WTC11 (cell line): Measurements from ENCODE around the gene AHSG. TPM values are rescaled to one million over a fixed set of nuclear protein-coding genes. Genes with fewer than 3 reads are reported as not detected.

Source experiments
- ATAC-seq: fragments of 200-7000 bp; cut with Tn5 transposase; 2 replicates; pipeline ENCODE4 v1.10.0; 2021; ENCODE audit warnings: mild to moderate bottlenecking, moderate library complexity
- CTCF ChIA-PET: fragments of 300-600 bp; sonication (Branson Sonifier 250); formaldehyde crosslinking; loops from one replicate; lab custom pipeline; 2021; ENCODE audit warnings: antibody characterized with exemption; lab: Charles Lee
- POLR2A ChIA-PET: fragments of 350-600 bp; sonication (Branson Sonifier 250); formaldehyde crosslinking; loops from one replicate; lab custom pipeline; 2021; ENCODE audit warnings: antibody characterized with exemption; lab: Charles Lee
- DNase-seq: peaks from one replicate; pipeline ENCODE4 v3.0.0; 2021; ENCODE audit warnings: low spot score
- H3K27ac Mint-ChIP-seq: 2 replicates; pipeline ENCODE4 v1.8.0; 2021; ENCODE audit warnings: mixed read lengths
- H3K27me3 Mint-ChIP-seq: 2 replicates; pipeline ENCODE4 v1.8.0; 2021; ENCODE audit warnings: low read depth, mild to moderate bottlenecking, moderate library complexity, mixed read lengths
- H3K36me3 Mint-ChIP-seq: 2 replicates; pipeline ENCODE4 v1.8.0; 2021; ENCODE audit warnings: mixed read lengths
- H3K4me1 Mint-ChIP-seq: 2 replicates; pipeline ENCODE4 v1.8.0; 2022; ENCODE audit warnings: mixed read lengths
- H3K4me3 Mint-ChIP-seq: 2 replicates; pipeline ENCODE4 v1.8.0; 2021; ENCODE audit warnings: mild to moderate bottlenecking, moderate library complexity, mixed read lengths
- H3K9me3 Mint-ChIP-seq: 2 replicates; pipeline ENCODE4 v1.8.0; 2021; ENCODE audit warnings: mixed read lengths
- ATF6 ChIP-seq: sonication (generic); formaldehyde crosslinking; IDR thresholded peaks from 2 replicates; pipeline ENCODE4 v1.8.1; 2023; ENCODE audit warnings: mild to moderate bottlenecking, missing genetic modification reagents
- CDX4 ChIP-seq: fragments of 250-450 bp; sonication (Bioruptor Pico); IDR thresholded peaks from 2 replicates; pipeline ENCODE4 v1.9.0; 2021; ENCODE audit warnings: moderate library complexity, mild to moderate bottlenecking, inconsistent platforms, borderline replicate concordance
- CREB1 ChIP-seq: sonication (generic); formaldehyde crosslinking; IDR thresholded peaks from 2 replicates; pipeline ENCODE4 v1.8.0; 2023; ENCODE audit warnings: mild to moderate bottlenecking, missing genetic modification reagents
- FOXK1 ChIP-seq: sonication (generic); formaldehyde crosslinking; IDR thresholded peaks from 2 replicates; pipeline ENCODE4 v1.8.0; 2022; ENCODE audit warnings: mild to moderate bottlenecking, moderate library complexity, missing genetic modification reagents
- GABPB1 ChIP-seq: sonication (generic); formaldehyde crosslinking; IDR thresholded peaks from 2 replicates; pipeline ENCODE4 v1.8.1; 2023; ENCODE audit warnings: mild to moderate bottlenecking, missing genetic modification reagents
- GTF2I ChIP-seq: fragments of 250-450 bp; sonication (Bioruptor Pico); conservative IDR thresholded peaks from 2 replicates; pipeline ENCODE4 v1.4.0; 2021; ENCODE audit warnings: mild to moderate bottlenecking
- JAZF1 ChIP-seq: fragments of 250-450 bp; sonication (Bioruptor Pico); IDR thresholded peaks from 2 replicates; pipeline ENCODE4 v1.9.0; 2021; ENCODE audit warnings: moderate library complexity, mild to moderate bottlenecking, inconsistent platforms
- JUN ChIP-seq: sonication (generic); formaldehyde crosslinking; IDR thresholded peaks from 2 replicates; pipeline ENCODE4 v1.8.0; 2023; ENCODE audit warnings: mild to moderate bottlenecking, missing genetic modification reagents
- NR3C1 ChIP-seq: sonication (generic); formaldehyde crosslinking; conservative IDR thresholded peaks from 2 replicates; pipeline ENCODE4 v1.8.1; 2023; ENCODE audit warnings: low read depth, mild to moderate bottlenecking, missing genetic modification reagents
- TEAD1 ChIP-seq: sonication (generic); formaldehyde crosslinking; IDR thresholded peaks from 2 replicates; pipeline ENCODE4 v1.8.0; 2022; ENCODE audit warnings: mild to moderate bottlenecking, missing genetic modification reagents
- TEAD4 ChIP-seq: sonication (generic); formaldehyde crosslinking; IDR thresholded peaks from 2 replicates; pipeline ENCODE4 v1.8.0; 2022; ENCODE audit warnings: mild to moderate bottlenecking, missing genetic modification reagents
- TP53 ChIP-seq: sonication (generic); formaldehyde crosslinking; IDR thresholded peaks from 2 replicates; pipeline ENCODE4 v1.8.1; 2023; ENCODE audit warnings: mild to moderate bottlenecking, missing genetic modification reagents
- ZBTB21 ChIP-seq: sonication (generic); formaldehyde crosslinking; IDR thresholded peaks from 2 replicates; pipeline ENCODE4 v1.8.1; 2023; ENCODE audit warnings: mild to moderate bottlenecking, missing genetic modification reagents, borderline replicate concordance
- ZNF121 ChIP-seq: sonication (generic); formaldehyde crosslinking; IDR thresholded peaks from 2 replicates; pipeline ENCODE4 v1.8.0; 2023; ENCODE audit warnings: missing genetic modification reagents
- ZNF219 ChIP-seq: sonication (generic); formaldehyde crosslinking; IDR thresholded peaks from 2 replicates; pipeline ENCODE4 v1.8.0; 2023; ENCODE audit warnings: missing genetic modification reagents, mild to moderate bottlenecking, borderline replicate concordance
- ZNF263 ChIP-seq: sonication (generic); formaldehyde crosslinking; IDR thresholded peaks from 2 replicates; pipeline ENCODE4 v1.8.1; 2022; ENCODE audit warnings: low read depth, mild to moderate bottlenecking, moderate library complexity, missing genetic modification reagents
- total RNA-seq: library from RNA; stranded (reverse); gene quantifications from 3 replicates; pipeline ENCODE4 v1.2.3, GENCODE V29; 2021
- TF ChIP-seq, protein P1 (sequence below): fragments of 250-450 bp; sonication (Bioruptor Pico); IDR thresholded peaks from 2 replicates; pipeline ENCODE4 v2.1.2; 2022; ENCODE audit warnings: mild to moderate bottlenecking, moderate library complexity

Gene AHSG
- total RNA-seq, 1 experiment from 2014 or later, result 1.9 TPM

DNA sequence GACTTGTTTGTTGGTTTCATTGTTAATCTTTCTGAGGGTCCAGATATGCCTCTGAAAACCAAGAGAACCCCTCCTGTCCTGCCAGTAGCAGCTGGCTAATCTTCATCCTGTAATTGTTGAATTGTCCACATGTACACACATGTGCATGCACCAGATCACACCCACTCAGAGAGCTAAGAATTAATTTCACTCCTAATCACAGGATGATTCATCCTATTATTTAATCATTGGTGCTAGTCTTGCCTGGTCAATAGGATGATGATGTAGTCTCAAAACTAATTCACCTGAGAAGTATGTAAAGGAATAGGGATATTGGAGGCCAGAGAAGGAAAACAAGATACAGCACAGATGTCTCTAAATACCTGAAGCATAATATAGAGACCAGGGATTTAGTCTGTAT, 7.8 kb upstream of the AHSG start:
- Mint-ChIP-seq H3K36me3 (no peaks in the 10 kb centered on the region), H3K27me3 (no peaks in the 10 kb centered on the region; the same call in 1 of the 2 replicates), H3K4me3 (no peak overlapping the region), H3K4me1 (no peaks in the 10 kb centered on the region), H3K9me3 (no peaks in the 10 kb centered on the region), H3K27ac (no peak overlapping the region)
- ChIA-PET CTCF (interaction anchor here (3.0 to 10.5 kb wide), 2 partner anchors 9 to 12 kb away, joined by 11 to 87 read pairs; partner anchors contain the start of gene AHSG), POLR2A (no interaction called here)
- TF ChIP-seq ZNF121, result no peak
- TF ChIP-seq, protein P1, sequence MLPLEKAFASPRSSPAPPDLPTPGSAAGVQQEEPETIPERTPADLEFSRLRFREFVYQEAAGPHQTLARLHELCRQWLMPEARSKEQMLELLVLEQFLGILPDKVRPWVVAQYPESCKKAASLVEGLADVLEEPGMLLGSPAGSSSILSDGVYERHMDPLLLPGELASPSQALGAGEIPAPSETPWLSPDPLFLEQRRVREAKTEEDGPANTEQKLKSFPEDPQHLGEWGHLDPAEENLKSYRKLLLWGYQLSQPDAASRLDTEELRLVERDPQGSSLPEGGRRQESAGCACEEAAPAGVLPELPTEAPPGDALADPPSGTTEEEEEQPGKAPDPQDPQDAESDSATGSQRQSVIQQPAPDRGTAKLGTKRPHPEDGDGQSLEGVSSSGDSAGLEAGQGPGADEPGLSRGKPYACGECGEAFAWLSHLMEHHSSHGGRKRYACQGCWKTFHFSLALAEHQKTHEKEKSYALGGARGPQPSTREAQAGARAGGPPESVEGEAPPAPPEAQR (CRISPR knock-in tag), result no peak
- DNase-seq (no peak), ATAC-seq (no peak)

DNA sequence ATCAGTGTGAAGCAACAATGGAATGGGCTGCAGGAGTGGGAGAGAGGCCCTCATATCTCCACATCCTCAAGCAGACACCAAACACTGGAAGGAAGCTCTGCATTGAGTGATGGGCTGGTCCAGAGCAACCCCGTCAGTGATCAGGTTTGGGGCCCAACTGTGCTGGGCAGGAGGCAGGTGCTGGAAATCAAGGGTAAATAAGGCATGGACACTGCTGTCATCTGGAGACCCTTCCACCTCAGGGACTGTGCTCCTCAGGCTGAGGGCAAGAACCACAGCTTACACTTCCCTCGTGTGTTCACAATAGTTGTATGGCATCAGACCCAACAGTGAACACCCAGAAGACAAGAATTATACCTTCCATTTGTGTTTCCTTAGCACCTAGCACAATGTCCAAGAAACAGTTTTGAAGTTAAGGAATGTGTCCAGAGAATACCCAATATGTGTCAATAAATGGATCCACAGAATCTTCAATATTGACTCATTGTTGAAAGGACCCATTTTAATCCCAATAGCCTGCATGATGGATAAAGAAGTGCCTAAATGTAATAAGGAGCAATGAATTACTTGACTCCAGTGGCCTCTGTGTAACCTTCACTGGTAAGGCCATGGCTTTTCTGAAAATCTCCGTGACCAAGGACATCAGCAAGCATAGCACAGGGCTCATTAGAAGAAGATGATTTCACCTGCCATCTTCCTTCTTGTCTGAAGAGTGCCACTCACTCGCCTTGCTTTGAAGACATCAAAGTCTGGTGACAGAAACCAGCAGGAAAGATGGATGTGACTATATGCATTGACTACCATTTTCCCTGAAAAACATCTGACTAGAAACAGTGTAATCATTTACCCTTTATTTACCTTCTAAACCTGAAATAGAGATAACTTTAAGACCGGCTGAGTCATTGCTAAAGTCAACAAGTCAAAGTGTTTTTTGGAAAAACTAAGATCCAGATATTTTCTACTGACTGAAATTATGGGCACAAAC, 7.0 kb upstream of the AHSG start:
- ATAC-seq (no peak), DNase-seq (no peak)
- Mint-ChIP-seq H3K4me3 (no peak overlapping the region), H3K36me3 (no peaks in the 10 kb centered on the region), H3K9me3 (no peaks in the 10 kb centered on the region), H3K27ac (no peak overlapping the region), H3K4me1 (no peaks in the 10 kb centered on the region), H3K27me3 (no peaks in the 10 kb centered on the region; the same call in 1 of the 2 replicates)
- CTCF ChIA-PET, result interaction anchor here (3.6 to 10.5 kb wide), 2 partner anchors 8 to 11 kb away, joined by 12 to 87 read pairs; partner anchors contain the start of gene AHSG
- POLR2A ChIA-PET, result no interaction called here
- TF ChIP-seq GABPB1 (CRISPR knock-in tag), result peak; percentile 68
- TF ChIP-seq FOXK1, result no peak
- TF ChIP-seq TP53, result no peak
- TF ChIP-seq CDX4 (CRISPR knock-in tag), result no peak
- no peak for TF ChIP-seq CREB1 (CRISPR knock-in tag)
- no peak for TF ChIP-seq TEAD1

- ChIA-PET POLR2A (no interaction called here), CTCF (interaction anchor here (1.6 to 3.6 kb wide), 2 partner anchors 8 to 12 kb away, joined by 6 to 12 read pairs; no protein-coding TSS in a partner anchor)
- ATAC-seq, result no peak
Observed at GRCh38 chr3:186608624-186609215, 4.1 kb upstream of the AHSG start.

More at GRCh38 chr3:186608624-186609215, 4.1 kb upstream of the AHSG start:
- Mint-ChIP-seq H3K27me3 (no peaks in the 10 kb centered on the region; the same call in 1 of the 2 replicates), H3K27ac (no peak overlapping the region), H3K36me3 (no peaks in the 10 kb centered on the region), H3K4me3 (no peak overlapping the region), H3K9me3 (no peaks in the 10 kb centered on the region), H3K4me1 (no peaks in the 10 kb centered on the region)
- TF ChIP-seq JAZF1 (CRISPR knock-in tag) (no peak), ATF6 (CRISPR knock-in tag) (no peak), ZBTB21 (no peak), ZNF263 (no peak), GTF2I (CRISPR knock-in tag) (no peak), JUN (CRISPR knock-in tag) (no peak), NR3C1 (CRISPR knock-in tag) (no peak), TEAD4 (CRISPR knock-in tag) (no peak), ZNF219 (CRISPR knock-in tag) (no peak)
- DNase-seq, result no peak
